ENCODE data around the gene CEP72. TPM values are rescaled to one million over a fixed set of nuclear protein-coding genes. Genes with fewer than 3 reads are reported as not detected.

CEP72 gene
- total RNA-seq, 4 donors from 2014 or later: 2.6 to 9.4 (median 4.2) TPM

DNA sequence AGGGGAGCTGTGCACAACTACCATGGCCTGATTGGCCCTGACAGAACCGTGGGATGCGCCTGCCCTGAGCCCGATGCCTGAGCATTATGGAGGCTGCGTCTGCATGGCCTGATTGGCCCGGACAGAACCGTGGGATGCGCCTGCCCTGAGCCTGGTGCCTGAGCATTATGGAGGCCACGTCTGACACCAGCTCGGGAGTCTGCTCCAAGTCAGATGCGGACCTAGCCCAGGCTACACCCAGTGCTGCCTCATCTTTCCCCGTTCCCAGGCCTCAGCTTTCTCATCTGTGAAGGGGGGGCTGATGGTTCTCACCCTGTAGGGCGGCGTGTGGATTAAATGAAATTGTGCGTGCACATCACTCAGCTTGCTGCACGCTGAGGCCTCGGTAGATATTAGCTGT, 7.3 kb downstream of the CEP72 start:
- Histone ChIP-seq H3K4me3 (no peak overlapping the region), H3K36me3 (peaks cover 0 to 4% (median 0%) of the 10 kb centered on the region in 4 donors), H3K4me1 (no peaks in the 10 kb centered on the region), H3K27me3 (no peaks in the 10 kb centered on the region), H3K27ac (no peak overlapping the region), H3K9me3 (no peaks in the 10 kb centered on the region)
- in situ Hi-C loops (cut with MboI; ENCODE audit: low pct_ligation_motif_present in 1 of 4, low pct_unique_long_range_greater_than_20kb in 1 of 4, low sequenced_read_pairs in 3 of 4): no loop called here
- 94% methylated on average over 16 of the region's 16 CpGs; no CpG with 5 or more reads in 1 of the 2 donors for WGBS, 2 donors (ENCODE audit: low coverage in 1 of 2)
- intact Hi-C loops (cut with DNase I; ENCODE audit: low total_unique reads): no loop called here
- no peak for DNase-seq
- no peak for TF ChIP-seq POLR2AphosphoS5 (IDR thresholded peaks at IDR 0.05)
- TF ChIP-seq POLR2A (IDR thresholded peaks at IDR 0.05): no peak
- TF ChIP-seq, protein P1, sequence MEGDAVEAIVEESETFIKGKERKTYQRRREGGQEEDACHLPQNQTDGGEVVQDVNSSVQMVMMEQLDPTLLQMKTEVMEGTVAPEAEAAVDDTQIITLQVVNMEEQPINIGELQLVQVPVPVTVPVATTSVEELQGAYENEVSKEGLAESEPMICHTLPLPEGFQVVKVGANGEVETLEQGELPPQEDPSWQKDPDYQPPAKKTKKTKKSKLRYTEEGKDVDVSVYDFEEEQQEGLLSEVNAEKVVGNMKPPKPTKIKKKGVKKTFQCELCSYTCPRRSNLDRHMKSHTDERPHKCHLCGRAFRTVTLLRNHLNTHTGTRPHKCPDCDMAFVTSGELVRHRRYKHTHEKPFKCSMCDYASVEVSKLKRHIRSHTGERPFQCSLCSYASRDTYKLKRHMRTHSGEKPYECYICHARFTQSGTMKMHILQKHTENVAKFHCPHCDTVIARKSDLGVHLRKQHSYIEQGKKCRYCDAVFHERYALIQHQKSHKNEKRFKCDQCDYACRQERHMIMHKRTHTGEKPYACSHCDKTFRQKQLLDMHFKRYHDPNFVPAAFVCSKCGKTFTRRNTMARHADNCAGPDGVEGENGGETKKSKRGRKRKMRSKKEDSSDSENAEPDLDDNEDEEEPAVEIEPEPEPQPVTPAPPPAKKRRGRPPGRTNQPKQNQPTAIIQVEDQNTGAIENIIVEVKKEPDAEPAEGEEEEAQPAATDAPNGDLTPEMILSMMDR (IDR thresholded peaks at IDR 0.05): no peak
- no peak for TF ChIP-seq EP300 (IDR thresholded peaks at IDR 0.05; ENCODE audit: low read depth)

- Histone ChIP-seq H3K4me1 (no peaks in the 10 kb centered on the region), H3K36me3 (peaks cover 0 to 4% (median 0%) of the 10 kb centered on the region in 4 donors), H3K27me3 (no peaks in the 10 kb centered on the region), H3K4me3 (no peak overlapping the region), H3K9me3 (no peaks in the 10 kb centered on the region), H3K27ac (no peak overlapping the region)
- DNase-seq: no peak
- TF ChIP-seq EP300 (IDR thresholded peaks at IDR 0.05; ENCODE audit: low read depth): no peak
- TF ChIP-seq POLR2AphosphoS5 (IDR thresholded peaks at IDR 0.05): no peak
- TF ChIP-seq, protein P1 (IDR thresholded peaks at IDR 0.05): no peak
- WGBS, 2 donors (ENCODE audit: low coverage in 1 of 2): 98 to 100% methylated on average over 1 to 20 of the region's 20 CpGs
- intact Hi-C loops (cut with DNase I; ENCODE audit: low total_unique reads) (no loop called here), in situ Hi-C loops (cut with MboI; ENCODE audit: low pct_ligation_motif_present in 1 of 4, low pct_unique_long_range_greater_than_20kb in 1 of 4, low sequenced_read_pairs in 3 of 4) (no loop called here)
Observed at GRCh38 chr5:620152-620551, 8.0 kb downstream of the CEP72 start.

GRCh38 chr5:620586-621180, 8.5 kb downstream of the CEP72 start:
- no peak for DNase-seq
- peaks cover 0 to 4% (median 0%) of the 10 kb centered on the region in 4 donors for H3K36me3 ChIP-seq
- H3K4me1 ChIP-seq: no peaks in the 10 kb centered on the region
- TF ChIP-seq EP300 (IDR thresholded peaks at IDR 0.05; ENCODE audit: low read depth): no peak
- TF ChIP-seq POLR2AphosphoS5 (IDR thresholded peaks at IDR 0.05): no peak
- TF ChIP-seq POLR2A (IDR thresholded peaks at IDR 0.05): no peak
- TF ChIP-seq, protein P1 (IDR thresholded peaks at IDR 0.05): no peak
- no peaks in the 10 kb centered on the region for H3K9me3 ChIP-seq
- H3K27me3 ChIP-seq: no peaks in the 10 kb centered on the region
- intact Hi-C loops (cut with DNase I; ENCODE audit: low total_unique reads) (no loop called here), in situ Hi-C loops (cut with MboI; ENCODE audit: low pct_ligation_motif_present in 1 of 4, low pct_unique_long_range_greater_than_20kb in 1 of 4, low sequenced_read_pairs in 3 of 4) (no loop called here)
- no peak overlapping the region for H3K27ac ChIP-seq
- H3K4me3 ChIP-seq: no peak overlapping the region
- WGBS, 2 donors (ENCODE audit: low coverage in 1 of 2): 93 to 100% methylated on average over 2 to 8 of the region's 8 CpGs

- WGBS, 2 donors (ENCODE audit: low coverage in 1 of 2): 97 to 100% methylated on average over 2 to 16 of the region's 16 CpGs
- intact Hi-C loops (cut with DNase I; ENCODE audit: low total_unique reads): no loop called here
- no peak overlapping the region for H3K27ac ChIP-seq
- H3K4me1 ChIP-seq: no peaks in the 10 kb centered on the region
- peaks cover 0 to 4% (median 0%) of the 10 kb centered on the region in 4 donors for H3K36me3 ChIP-seq
- no peak overlapping the region for H3K4me3 ChIP-seq
- in situ Hi-C loops (cut with MboI; ENCODE audit: low pct_ligation_motif_present in 1 of 4, low pct_unique_long_range_greater_than_20kb in 1 of 4, low sequenced_read_pairs in 3 of 4): no loop called here
- TF ChIP-seq, protein P1 (IDR thresholded peaks at IDR 0.05): no peak
- no peak for TF ChIP-seq POLR2AphosphoS5 (IDR thresholded peaks at IDR 0.05)
- no peak for TF ChIP-seq POLR2A (IDR thresholded peaks at IDR 0.05)
- TF ChIP-seq EP300 (IDR thresholded peaks at IDR 0.05; ENCODE audit: low read depth): no peak
- no peaks in the 10 kb centered on the region for H3K27me3 ChIP-seq
- no peaks in the 10 kb centered on the region for H3K9me3 ChIP-seq
- DNase-seq: no peak
Observed at GRCh38 chr5:621341-621761, 9.2 kb downstream of the CEP72 start.

All from transverse colon (tissue), 4 donors.